WTC11 (cell line): Measurements from ENCODE around the gene ADD2. TPM values are rescaled to one million over a fixed set of nuclear protein-coding genes. Genes with fewer than 3 reads are reported as not detected.

Experiments
- ATAC-seq: fragments of 200-7000 bp; cut with Tn5 transposase; 2 replicates; pipeline ENCODE4 v1.10.0; 2021; ENCODE audit warnings: mild to moderate bottlenecking, moderate library complexity
- CTCF ChIA-PET: fragments of 300-600 bp; sonication (Branson Sonifier 250); formaldehyde crosslinking; loops from one replicate; lab custom pipeline; 2021; ENCODE audit warnings: antibody characterized with exemption; lab: Charles Lee
- POLR2A ChIA-PET: fragments of 350-600 bp; sonication (Branson Sonifier 250); formaldehyde crosslinking; loops from one replicate; lab custom pipeline; 2021; ENCODE audit warnings: antibody characterized with exemption; lab: Charles Lee
- DNase-seq: peaks from one replicate; pipeline ENCODE4 v3.0.0; 2021; ENCODE audit warnings: low spot score
- H3K27ac Mint-ChIP-seq: 2 replicates; pipeline ENCODE4 v1.8.0; 2021; ENCODE audit warnings: mixed read lengths
- H3K27me3 Mint-ChIP-seq: 2 replicates; pipeline ENCODE4 v1.8.0; 2021; ENCODE audit warnings: low read depth, mild to moderate bottlenecking, moderate library complexity, mixed read lengths
- H3K36me3 Mint-ChIP-seq: 2 replicates; pipeline ENCODE4 v1.8.0; 2021; ENCODE audit warnings: mixed read lengths
- H3K4me1 Mint-ChIP-seq: 2 replicates; pipeline ENCODE4 v1.8.0; 2022; ENCODE audit warnings: mixed read lengths
- H3K4me3 Mint-ChIP-seq: 2 replicates; pipeline ENCODE4 v1.8.0; 2021; ENCODE audit warnings: mild to moderate bottlenecking, moderate library complexity, mixed read lengths
- H3K9me3 Mint-ChIP-seq: 2 replicates; pipeline ENCODE4 v1.8.0; 2021; ENCODE audit warnings: mixed read lengths
- ATF2 ChIP-seq: sonication (generic); formaldehyde crosslinking; IDR thresholded peaks from 2 replicates; pipeline ENCODE4 v1.8.1; 2022; ENCODE audit warnings: low read depth, missing genetic modification reagents, borderline replicate concordance
- FOXJ3 ChIP-seq: sonication (generic); formaldehyde crosslinking; IDR thresholded peaks from 2 replicates; pipeline ENCODE4 v1.9.0; 2021; ENCODE audit warnings: missing genetic modification reagents, mild to moderate bottlenecking, borderline replicate concordance
- FOXK1 ChIP-seq: sonication (generic); formaldehyde crosslinking; IDR thresholded peaks from 2 replicates; pipeline ENCODE4 v1.8.0; 2022; ENCODE audit warnings: mild to moderate bottlenecking, moderate library complexity, missing genetic modification reagents
- GRHL2 ChIP-seq: fragments of 250-450 bp; sonication (Bioruptor Pico); IDR thresholded peaks from 2 replicates; pipeline ENCODE4 v1.8.0; 2022; ENCODE audit warnings: mild to moderate bottlenecking, moderate library complexity; ENCODE audit not compliant: insufficient replicate concordance, severe bottlenecking
- IRF2 ChIP-seq: sonication (generic); formaldehyde crosslinking; IDR thresholded peaks from 2 replicates; pipeline ENCODE4 v1.8.0; 2022; ENCODE audit warnings: low read depth, missing genetic modification reagents, borderline replicate concordance
- MAX ChIP-seq: sonication (generic); formaldehyde crosslinking; IDR thresholded peaks from 2 replicates; pipeline ENCODE4 v1.8.0; 2022; ENCODE audit warnings: mild to moderate bottlenecking, missing genetic modification reagents
- NFE2L1 ChIP-seq: sonication (generic); formaldehyde crosslinking; IDR thresholded peaks from 2 replicates; pipeline ENCODE4 v1.8.1; 2023; ENCODE audit warnings: missing genetic modification reagents
- NFYB ChIP-seq: sonication (generic); formaldehyde crosslinking; conservative IDR thresholded peaks from 2 replicates; pipeline ENCODE4 v1.8.0; 2022; ENCODE audit warnings: low read depth, missing genetic modification reagents
- USF1 ChIP-seq: sonication (generic); formaldehyde crosslinking; IDR thresholded peaks from 2 replicates; pipeline ENCODE4 v1.8.0; 2022; ENCODE audit warnings: mild to moderate bottlenecking, missing genetic modification reagents
- ZBTB21 ChIP-seq: sonication (generic); formaldehyde crosslinking; IDR thresholded peaks from 2 replicates; pipeline ENCODE4 v1.8.1; 2023; ENCODE audit warnings: mild to moderate bottlenecking, missing genetic modification reagents, borderline replicate concordance
- ZNF121 ChIP-seq: sonication (generic); formaldehyde crosslinking; IDR thresholded peaks from 2 replicates; pipeline ENCODE4 v1.8.0; 2023; ENCODE audit warnings: missing genetic modification reagents
- ZNF281 ChIP-seq: sonication (generic); formaldehyde crosslinking; IDR thresholded peaks from 2 replicates; pipeline ENCODE4 v1.8.0; 2023; ENCODE audit warnings: mild to moderate bottlenecking, missing genetic modification reagents
- ZNF423 ChIP-seq: fragments of 250-450 bp; sonication (Bioruptor Pico); IDR thresholded peaks from 2 replicates; pipeline ENCODE4 v2.1.2; 2022; ENCODE audit warnings: mild to moderate bottlenecking, moderate library complexity
- total RNA-seq: library from RNA; stranded (reverse); gene quantifications from 3 replicates; pipeline ENCODE4 v1.2.3, GENCODE V29; 2021
- TF ChIP-seq, protein P1 (sequence below): fragments of 200-600 bp; IDR thresholded peaks from 2 replicates; pipeline ENCODE4 v1.8.0; 2022; ENCODE audit warnings: antibody characterized with exemption
- TF ChIP-seq, protein P2 (sequence below): sonication (generic); formaldehyde crosslinking; IDR thresholded peaks from 2 replicates; pipeline ENCODE4 v1.8.1; 2023; ENCODE audit warnings: mild to moderate bottlenecking, missing genetic modification reagents
- TF ChIP-seq, protein P3 (sequence below): sonication (generic); formaldehyde crosslinking; conservative IDR thresholded peaks from 2 replicates; pipeline ENCODE4 v1.8.1; 2022; ENCODE audit warnings: mild to moderate bottlenecking, missing genetic modification reagents
- TF ChIP-seq, protein P4 (sequence below): fragments of 250-450 bp; sonication (Bioruptor Pico); IDR thresholded peaks from 2 replicates; pipeline ENCODE4 v1.9.0; 2021; ENCODE audit warnings: mild to moderate bottlenecking

ADD2 gene
- total RNA-seq, 1 experiment from 2014 or later, result 196 TPM

GRCh38 chr2:70748002-70748784 is 19.8 kb downstream of the ADD2 start:
- H3K4me1 Mint-ChIP-seq, result peaks cover 76% of the 10 kb centered on the region
- H3K9me3 Mint-ChIP-seq, result peaks cover 6% of the 10 kb centered on the region
- H3K27me3 Mint-ChIP-seq, result no peaks in the 10 kb centered on the region
- ATAC-seq (peak; percentile 68), DNase-seq (no peak)
- POLR2A ChIA-PET, result interaction anchor here (0.6 kb wide), 1 partner anchor 14 kb away, joined by 4 read pairs; no protein-coding TSS in a partner anchor
- H3K36me3 Mint-ChIP-seq, result peaks cover 7% of the 10 kb centered on the region; the same call in 1 of the 2 replicates
- H3K27ac Mint-ChIP-seq, result no peak overlapping the region
- TF ChIP-seq NFE2L1 (CRISPR knock-in tag) (no peak), ZNF121 (peak; percentile 47; the same call in 1 of the 2 replicates), ATF2 (CRISPR knock-in tag) (no peak), FOXJ3 (CRISPR knock-in tag) (no peak), IRF2 (CRISPR knock-in tag) (no peak), ZNF281 (CRISPR knock-in tag) (no peak)
- TF ChIP-seq, protein P1, sequence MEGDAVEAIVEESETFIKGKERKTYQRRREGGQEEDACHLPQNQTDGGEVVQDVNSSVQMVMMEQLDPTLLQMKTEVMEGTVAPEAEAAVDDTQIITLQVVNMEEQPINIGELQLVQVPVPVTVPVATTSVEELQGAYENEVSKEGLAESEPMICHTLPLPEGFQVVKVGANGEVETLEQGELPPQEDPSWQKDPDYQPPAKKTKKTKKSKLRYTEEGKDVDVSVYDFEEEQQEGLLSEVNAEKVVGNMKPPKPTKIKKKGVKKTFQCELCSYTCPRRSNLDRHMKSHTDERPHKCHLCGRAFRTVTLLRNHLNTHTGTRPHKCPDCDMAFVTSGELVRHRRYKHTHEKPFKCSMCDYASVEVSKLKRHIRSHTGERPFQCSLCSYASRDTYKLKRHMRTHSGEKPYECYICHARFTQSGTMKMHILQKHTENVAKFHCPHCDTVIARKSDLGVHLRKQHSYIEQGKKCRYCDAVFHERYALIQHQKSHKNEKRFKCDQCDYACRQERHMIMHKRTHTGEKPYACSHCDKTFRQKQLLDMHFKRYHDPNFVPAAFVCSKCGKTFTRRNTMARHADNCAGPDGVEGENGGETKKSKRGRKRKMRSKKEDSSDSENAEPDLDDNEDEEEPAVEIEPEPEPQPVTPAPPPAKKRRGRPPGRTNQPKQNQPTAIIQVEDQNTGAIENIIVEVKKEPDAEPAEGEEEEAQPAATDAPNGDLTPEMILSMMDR, result no peak
- TF ChIP-seq, all 79 proteins: peak for 1
- CTCF ChIA-PET, result interaction anchor here (0.5 to 2.4 kb wide), 5 partner anchors 11 to 1787 kb away, joined by 3 to 15 read pairs (median 3); no protein-coding TSS in a partner anchor
- no peak overlapping the region for H3K4me3 Mint-ChIP-seq

- no peak for DNase-seq
- no peak for ATAC-seq
- H3K4me1 Mint-ChIP-seq, result peaks cover 81% of the 10 kb centered on the region
- H3K27me3 Mint-ChIP-seq, result no peaks in the 10 kb centered on the region
- H3K27ac Mint-ChIP-seq, result peak overlapping the region; percentile 75
- ChIA-PET POLR2A (no interaction called here), CTCF (no interaction called here)
- H3K36me3 Mint-ChIP-seq, result peaks cover 7% of the 10 kb centered on the region; the same call in 1 of the 2 replicates
- peaks cover 6% of the 10 kb centered on the region for H3K9me3 Mint-ChIP-seq
- no peak overlapping the region for H3K4me3 Mint-ChIP-seq
- no peak for TF ChIP-seq MAX (CRISPR knock-in tag)
- no peak for TF ChIP-seq FOXK1 (CRISPR knock-in tag)
- TF ChIP-seq, protein P2, sequence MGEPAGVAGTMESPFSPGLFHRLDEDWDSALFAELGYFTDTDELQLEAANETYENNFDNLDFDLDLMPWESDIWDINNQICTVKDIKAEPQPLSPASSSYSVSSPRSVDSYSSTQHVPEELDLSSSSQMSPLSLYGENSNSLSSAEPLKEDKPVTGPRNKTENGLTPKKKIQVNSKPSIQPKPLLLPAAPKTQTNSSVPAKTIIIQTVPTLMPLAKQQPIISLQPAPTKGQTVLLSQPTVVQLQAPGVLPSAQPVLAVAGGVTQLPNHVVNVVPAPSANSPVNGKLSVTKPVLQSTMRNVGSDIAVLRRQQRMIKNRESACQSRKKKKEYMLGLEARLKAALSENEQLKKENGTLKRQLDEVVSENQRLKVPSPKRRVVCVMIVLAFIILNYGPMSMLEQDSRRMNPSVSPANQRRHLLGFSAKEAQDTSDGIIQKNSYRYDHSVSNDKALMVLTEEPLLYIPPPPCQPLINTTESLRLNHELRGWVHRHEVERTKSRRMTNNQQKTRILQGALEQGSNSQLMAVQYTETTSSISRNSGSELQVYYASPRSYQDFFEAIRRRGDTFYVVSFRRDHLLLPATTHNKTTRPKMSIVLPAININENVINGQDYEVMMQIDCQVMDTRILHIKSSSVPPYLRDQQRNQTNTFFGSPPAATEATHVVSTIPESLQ (CRISPR knock-in tag), result no peak
- TF ChIP-seq ZNF423 (CRISPR knock-in tag), result no peak
- TF ChIP-seq, protein P3, sequence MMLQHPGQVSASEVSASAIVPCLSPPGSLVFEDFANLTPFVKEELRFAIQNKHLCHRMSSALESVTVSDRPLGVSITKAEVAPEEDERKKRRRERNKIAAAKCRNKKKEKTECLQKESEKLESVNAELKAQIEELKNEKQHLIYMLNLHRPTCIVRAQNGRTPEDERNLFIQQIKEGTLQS, result no peak
- TF ChIP-seq USF1, result no peak
- no peak for TF ChIP-seq NFYB (CRISPR knock-in tag)
- no peak for TF ChIP-seq GRHL2 (CRISPR knock-in tag)
- TF ChIP-seq, protein P4, sequence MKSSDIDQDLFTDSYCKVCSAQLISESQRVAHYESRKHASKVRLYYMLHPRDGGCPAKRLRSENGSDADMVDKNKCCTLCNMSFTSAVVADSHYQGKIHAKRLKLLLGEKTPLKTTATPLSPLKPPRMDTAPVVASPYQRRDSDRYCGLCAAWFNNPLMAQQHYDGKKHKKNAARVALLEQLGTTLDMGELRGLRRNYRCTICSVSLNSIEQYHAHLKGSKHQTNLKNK (CRISPR knock-in tag), result no peak
- TF ChIP-seq ZNF281 (CRISPR knock-in tag), result no peak
- no peak for TF ChIP-seq ZBTB21 (CRISPR knock-in tag)
These were observed 20.7 kb downstream of the ADD2 start for GRCh38 chr2:70747284-70747683.
